ENCODE results near the gene RAD51B. TPM values are rescaled to one million over a fixed set of nuclear protein-coding genes. Genes with fewer than 3 reads are reported as not detected.

The RAD51B gene
- total and polyA plus RNA-seq, 9 of the 15 experiments (the other 6 are each of a cell fraction or from before 2014, with no cell fraction given): 8.5 to 17.3 (median 11.3) TPM

DNA sequence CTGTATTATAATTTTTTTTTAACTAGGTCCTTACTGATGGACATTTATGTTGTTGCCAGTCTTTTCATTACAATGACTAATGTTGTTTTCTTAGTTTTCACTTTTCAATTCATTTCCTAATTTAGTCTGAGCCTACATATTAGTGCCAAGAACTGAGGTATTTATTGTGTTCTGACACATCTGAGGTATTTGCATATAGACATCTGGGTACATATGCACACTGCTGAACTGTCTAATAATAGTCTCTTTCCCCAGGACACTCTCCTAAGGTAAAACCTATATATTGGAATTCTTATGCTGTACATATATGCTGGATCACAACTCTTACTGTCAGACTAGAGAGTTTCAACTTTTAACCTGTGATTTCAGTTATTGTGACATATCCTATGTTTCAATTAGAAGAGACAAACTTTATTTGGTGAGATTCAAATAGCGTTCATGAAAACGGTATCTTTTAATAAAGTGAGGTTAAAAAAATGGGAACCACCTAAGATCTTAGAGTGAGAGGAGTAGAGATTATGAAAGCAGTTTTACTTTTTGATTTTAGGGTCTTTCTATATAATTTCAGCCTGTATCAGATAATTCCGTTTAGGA is 263.2 kb downstream of the RAD51B start:
- Histone ChIP-seq H3K9me1 (ENCODE audit: control insufficient read depth, insufficient read depth, low read length) (no peaks in the 10 kb centered on the region), H3K9me3 (replicated peaks; ENCODE audit: control insufficient read depth, insufficient read depth, low read depth, low read length) (no peaks in the 10 kb centered on the region), H3K79me2 (ENCODE audit: control insufficient read depth, insufficient read depth, low read length) (no peaks in the 10 kb centered on the region), H3K27ac (ENCODE audit: extremely low read depth, low read depth, low read length) (no peak overlapping the region), H4K20me1 (replicated peaks; ENCODE audit: control insufficient read depth, insufficient read depth, low read length) (no peaks in the 10 kb centered on the region), H3K27me3 (ENCODE audit: control insufficient read depth in 2 of 2, insufficient read depth in 2 of 2, low read length in 2 of 2) (no peaks in the 10 kb centered on the region; a peak in 1 of 5 replicates), H3K9ac (ENCODE audit: insufficient read depth in 1 of 2, low read depth in 2 of 2, low read length in 2 of 2) (no peak overlapping the region), H3K4me3 (no peak overlapping the region), H2AFZ (ENCODE audit: low read depth, low read length) (no peak overlapping the region), H3K4me2 (ENCODE audit: insufficient read depth, low read length) (no peak overlapping the region), H3K4me1 (replicated peaks in 1 of 2; ENCODE audit: control insufficient read depth in 2 of 2, insufficient read depth in 2 of 2, low read length in 2 of 2) (peaks cover 4 to 5% of the 10 kb centered on the region in 2 experiments; a peak in 3 of 5 replicates), H3K36me3 (ENCODE audit: control insufficient read depth, insufficient read depth, low read length) (no peaks in the 10 kb centered on the region)
- WGBS (ENCODE audit: insufficient coverage, low coverage, missing lambda C conversion rate): 25% methylated on average over 3 of the region's 3 CpGs
- in situ Hi-C loops (cut with MboI) (no loop called here), intact Hi-C loops (cut with micrococcal nuclease) (loop anchor here (10.0 kb wide), 1 partner anchor 162 kb away; no protein-coding TSS in a partner anchor)
- CTCF ChIA-PET (ENCODE audit: low intra/inter-chr PET ratio): no interaction called here
- FAIRE-seq: no peak
- DNase-seq (ENCODE audit: extremely low read depth in 1 of 4, low spot score in 3 of 4): no peak
- POLR2A ChIA-PET: interaction anchor here (1.0 kb wide), 1 partner anchor 24 kb away, joined by 3 read pairs; no protein-coding TSS in a partner anchor
- BruUV-seq (replicated peaks): no TSS peak
- TF ChIP-seq, protein P1, sequence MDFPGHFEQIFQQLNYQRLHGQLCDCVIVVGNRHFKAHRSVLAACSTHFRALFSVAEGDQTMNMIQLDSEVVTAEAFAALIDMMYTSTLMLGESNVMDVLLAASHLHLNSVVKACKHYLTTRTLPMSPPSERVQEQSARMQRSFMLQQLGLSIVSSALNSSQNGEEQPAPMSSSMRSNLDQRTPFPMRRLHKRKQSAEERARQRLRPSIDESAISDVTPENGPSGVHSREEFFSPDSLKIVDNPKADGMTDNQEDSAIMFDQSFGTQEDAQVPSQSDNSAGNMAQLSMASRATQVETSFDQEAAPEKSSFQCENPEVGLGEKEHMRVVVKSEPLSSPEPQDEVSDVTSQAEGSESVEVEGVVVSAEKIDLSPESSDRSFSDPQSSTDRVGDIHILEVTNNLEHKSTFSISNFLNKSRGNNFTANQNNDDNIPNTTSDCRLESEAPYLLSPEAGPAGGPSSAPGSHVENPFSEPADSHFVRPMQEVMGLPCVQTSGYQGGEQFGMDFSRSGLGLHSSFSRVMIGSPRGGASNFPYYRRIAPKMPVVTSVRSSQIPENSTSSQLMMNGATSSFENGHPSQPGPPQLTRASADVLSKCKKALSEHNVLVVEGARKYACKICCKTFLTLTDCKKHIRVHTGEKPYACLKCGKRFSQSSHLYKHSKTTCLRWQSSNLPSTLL (IDR thresholded peaks at IDR 0.05): no peak
- TF ChIP-seq, protein P2, sequence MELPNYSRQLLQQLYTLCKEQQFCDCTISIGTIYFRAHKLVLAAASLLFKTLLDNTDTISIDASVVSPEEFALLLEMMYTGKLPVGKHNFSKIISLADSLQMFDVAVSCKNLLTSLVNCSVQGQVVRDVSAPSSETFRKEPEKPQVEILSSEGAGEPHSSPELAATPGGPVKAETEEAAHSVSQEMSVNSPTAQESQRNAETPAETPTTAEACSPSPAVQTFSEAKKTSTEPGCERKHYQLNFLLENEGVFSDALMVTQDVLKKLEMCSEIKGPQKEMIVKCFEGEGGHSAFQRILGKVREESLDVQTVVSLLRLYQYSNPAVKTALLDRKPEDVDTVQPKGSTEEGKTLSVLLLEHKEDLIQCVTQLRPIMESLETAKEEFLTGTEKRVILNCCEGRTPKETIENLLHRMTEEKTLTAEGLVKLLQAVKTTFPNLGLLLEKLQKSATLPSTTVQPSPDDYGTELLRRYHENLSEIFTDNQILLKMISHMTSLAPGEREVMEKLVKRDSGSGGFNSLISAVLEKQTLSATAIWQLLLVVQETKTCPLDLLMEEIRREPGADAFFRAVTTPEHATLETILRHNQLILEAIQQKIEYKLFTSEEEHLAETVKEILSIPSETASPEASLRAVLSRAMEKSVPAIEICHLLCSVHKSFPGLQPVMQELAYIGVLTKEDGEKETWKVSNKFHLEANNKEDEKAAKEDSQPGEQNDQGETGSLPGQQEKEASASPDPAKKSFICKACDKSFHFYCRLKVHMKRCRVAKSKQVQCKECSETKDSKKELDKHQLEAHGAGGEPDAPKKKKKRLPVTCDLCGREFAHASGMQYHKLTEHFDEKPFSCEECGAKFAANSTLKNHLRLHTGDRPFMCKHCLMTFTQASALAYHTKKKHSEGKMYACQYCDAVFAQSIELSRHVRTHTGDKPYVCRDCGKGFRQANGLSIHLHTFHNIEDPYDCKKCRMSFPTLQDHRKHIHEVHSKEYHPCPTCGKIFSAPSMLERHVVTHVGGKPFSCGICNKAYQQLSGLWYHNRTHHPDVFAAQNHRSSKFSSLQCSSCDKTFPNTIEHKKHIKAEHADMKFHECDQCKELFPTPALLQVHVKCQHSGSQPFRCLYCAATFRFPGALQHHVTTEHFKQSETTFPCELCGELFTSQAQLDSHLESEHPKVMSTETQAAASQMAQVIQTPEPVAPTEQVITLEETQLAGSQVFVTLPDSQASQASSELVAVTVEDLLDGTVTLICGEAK (IDR thresholded peaks at IDR 0.05): peak; percentile 68; the same call in 1 of the 2 replicates
- TF ChIP-seq, protein P2 (CRISPR knock-in tag; IDR thresholded peaks at IDR 0.05): no peak
- no peak for TF ChIP-seq ZNF584 (CRISPR knock-in tag; IDR thresholded peaks at IDR 0.05; ENCODE audit: low read depth)
- TF ChIP-seq CEBPG (CRISPR knock-in tag; IDR thresholded peaks at IDR 0.05): no peak
- no peak for TF ChIP-seq CEBPG (tag; conservative IDR thresholded peaks at IDR 0.05 in 1 of 2, IDR thresholded peaks at IDR 0.05 in 1 of 2)
- TF ChIP-seq, protein P3, sequence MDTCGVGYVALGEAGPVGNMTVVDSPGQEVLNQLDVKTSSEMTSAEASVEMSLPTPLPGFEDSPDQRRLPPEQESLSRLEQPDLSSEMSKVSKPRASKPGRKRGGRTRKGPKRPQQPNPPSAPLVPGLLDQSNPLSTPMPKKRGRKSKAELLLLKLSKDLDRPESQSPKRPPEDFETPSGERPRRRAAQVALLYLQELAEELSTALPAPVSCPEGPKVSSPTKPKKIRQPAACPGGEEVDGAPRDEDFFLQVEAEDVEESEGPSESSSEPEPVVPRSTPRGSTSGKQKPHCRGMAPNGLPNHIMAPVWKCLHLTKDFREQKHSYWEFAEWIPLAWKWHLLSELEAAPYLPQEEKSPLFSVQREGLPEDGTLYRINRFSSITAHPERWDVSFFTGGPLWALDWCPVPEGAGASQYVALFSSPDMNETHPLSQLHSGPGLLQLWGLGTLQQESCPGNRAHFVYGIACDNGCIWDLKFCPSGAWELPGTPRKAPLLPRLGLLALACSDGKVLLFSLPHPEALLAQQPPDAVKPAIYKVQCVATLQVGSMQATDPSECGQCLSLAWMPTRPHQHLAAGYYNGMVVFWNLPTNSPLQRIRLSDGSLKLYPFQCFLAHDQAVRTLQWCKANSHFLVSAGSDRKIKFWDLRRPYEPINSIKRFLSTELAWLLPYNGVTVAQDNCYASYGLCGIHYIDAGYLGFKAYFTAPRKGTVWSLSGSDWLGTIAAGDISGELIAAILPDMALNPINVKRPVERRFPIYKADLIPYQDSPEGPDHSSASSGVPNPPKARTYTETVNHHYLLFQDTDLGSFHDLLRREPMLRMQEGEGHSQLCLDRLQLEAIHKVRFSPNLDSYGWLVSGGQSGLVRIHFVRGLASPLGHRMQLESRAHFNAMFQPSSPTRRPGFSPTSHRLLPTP (IDR thresholded peaks at IDR 0.05; ENCODE audit: borderline replicate concordance, extremely low read depth, insufficient read length): no peak
- ATAC-seq: no peak

Data from K562 (cell line).